CD4-positive, alpha-beta T cell treated with Interferon alpha-2 for 1 hour (primary cell): Measurements from ENCODE around the gene D2HGDH.
"Not testable (repeated sequence)": the region's sequence is repeated elsewhere in the genome, so short reads cannot be mapped to it uniquely, and the experiment has no call there.

Experiments used
- DNase-seq, 2 donors: peaks; one replicate each; pipeline ENCODE4 v3.0.0-alpha.2; 2020 to 2022

Gene D2HGDH

DNA sequence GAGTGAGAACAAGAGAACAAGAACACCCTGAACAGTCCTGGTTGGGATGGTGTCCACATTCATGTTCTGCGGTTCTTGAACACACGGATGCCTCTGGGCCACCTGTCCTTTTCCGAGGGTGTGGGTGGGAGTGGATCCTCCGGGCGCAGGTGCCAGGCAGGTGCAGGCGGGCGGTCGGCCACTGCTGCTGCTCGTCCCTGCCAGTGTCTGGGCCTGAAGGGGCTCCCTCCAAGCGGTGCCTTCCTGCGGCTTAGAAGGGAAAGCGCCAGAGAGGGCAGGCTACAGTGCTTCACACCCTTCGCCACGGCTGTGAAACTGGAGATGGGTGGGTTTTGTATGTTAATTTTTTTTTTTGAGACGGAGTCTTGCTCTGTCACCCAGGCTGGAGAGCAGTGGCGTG is 8.0 kb upstream of the D2HGDH start:
- no peak for DNase-seq

DNA sequence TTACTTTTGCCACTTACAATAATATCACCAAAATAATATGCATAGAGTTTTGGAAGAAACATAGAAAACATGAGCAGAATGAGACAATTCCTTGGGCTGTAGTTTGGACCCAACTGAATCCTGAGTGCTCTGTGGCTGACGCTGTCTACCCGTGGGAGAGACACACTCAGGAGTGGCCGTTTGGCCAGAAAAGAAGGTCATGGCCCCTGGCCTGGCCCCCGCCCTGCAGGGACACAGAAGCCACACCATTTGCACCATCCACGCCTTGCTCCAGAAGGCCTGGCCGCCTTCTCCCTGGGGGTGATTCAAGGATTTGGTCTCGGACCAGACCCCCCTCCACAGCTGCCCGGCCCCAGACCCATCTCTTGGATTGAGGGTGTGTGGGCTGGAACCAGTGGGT is 6.4 kb upstream of the D2HGDH start:
- no peak for DNase-seq

DNA sequence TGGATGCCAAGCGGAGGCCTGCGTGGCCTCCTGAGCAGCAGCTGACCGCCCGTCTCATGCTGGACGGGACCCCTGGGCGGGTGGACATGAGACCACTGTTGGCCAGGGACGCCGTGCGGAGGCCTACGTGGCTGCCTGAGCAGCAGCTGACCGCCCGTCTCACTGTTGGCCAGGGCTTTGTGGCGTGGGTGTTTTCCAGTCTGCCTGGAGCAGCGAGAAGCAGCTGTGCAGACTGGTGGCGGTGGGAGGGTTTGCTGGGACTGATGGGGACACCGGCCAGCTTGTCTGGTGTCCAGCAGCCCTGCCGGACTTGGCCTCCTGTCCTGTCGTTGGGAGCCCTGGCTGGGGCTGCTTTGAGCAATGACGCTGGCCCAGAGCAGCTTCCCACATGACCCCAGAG is 5.8 kb upstream of the D2HGDH start:
- DNase-seq: no peak

DNA sequence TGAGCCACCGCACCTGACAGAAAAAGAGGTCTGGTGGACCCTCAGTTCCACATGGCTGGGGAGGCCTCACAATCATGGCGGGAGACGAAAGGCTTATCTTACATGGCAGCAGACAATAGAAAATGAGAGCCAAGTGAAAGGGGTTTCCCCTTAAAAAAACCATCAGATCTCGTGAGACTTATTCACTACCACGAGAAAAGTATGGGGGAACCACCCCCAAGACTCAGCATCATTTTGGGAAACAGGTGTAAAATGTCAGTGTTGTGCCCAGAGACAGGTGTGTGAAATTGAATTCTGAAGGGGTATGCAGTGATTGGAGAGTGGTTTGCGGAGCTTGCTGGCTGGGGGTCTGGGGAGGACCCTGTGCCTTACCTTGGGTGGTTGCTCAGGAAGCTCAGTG is 4.6 kb upstream of the D2HGDH start:
- no peak for DNase-seq

DNA sequence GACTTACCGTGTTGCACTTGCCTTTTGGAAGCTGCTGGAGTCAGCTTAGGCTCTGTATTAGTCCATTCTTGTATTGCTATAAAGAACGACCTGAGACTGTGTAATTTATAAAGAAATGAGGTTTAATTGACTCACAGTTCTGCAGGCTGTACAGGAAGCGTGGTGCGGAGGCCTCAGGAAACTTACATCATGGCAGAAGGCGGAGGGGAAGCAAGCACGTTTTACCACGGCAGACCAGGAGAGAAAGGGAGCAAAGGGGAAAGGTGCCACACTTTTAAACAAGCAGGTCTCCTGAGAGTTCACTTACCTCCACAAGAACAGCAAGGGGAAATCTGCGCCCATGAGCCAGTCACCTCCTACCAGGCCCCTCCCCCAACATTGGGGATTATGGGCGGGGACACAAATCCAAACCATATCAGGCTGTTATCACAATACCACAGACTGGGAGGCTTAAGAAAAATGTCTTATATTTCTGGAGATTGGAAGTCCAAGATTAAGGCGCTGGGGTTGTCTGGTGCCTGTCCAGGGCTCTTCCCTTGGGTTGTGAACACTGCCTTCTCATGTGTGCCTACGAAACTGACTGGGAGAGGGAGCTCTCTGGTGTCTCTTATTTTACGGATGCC is 3.6 kb upstream of the D2HGDH start:
- no peak for DNase-seq

DNA sequence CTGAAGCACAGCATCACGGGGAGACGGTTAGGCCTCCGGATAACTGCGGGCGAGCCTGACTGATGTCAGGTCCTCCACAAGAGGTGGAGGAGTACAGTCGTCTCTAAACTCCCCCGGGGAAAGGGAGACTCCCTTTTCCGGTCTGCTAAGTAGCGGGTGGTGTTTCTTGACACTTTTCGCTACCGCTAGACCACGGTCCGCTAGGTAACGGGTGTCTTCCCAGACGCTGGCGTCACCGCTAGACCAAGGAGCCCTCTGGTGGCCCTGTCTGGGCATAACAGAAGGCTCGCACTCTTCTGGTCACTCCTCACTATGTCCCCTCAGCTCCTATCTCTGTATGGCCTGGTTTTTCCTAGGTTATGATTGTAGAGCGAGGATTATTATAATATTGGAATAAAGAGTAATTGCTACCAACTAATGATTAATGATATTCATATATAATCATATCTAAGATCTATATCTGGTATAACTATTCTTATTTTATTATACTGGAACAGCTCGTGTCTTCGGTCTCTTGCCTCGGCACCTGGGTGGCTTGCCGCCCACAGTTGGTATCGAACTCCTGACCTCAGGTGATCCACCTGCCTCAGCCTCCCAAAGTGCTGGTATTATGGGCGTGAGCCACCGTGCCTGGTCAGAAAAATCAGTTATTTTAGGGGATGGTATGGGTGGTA is 1.8 kb upstream of the D2HGDH start:
- DNase-seq: peak; percentile 43 to 64

DNA sequence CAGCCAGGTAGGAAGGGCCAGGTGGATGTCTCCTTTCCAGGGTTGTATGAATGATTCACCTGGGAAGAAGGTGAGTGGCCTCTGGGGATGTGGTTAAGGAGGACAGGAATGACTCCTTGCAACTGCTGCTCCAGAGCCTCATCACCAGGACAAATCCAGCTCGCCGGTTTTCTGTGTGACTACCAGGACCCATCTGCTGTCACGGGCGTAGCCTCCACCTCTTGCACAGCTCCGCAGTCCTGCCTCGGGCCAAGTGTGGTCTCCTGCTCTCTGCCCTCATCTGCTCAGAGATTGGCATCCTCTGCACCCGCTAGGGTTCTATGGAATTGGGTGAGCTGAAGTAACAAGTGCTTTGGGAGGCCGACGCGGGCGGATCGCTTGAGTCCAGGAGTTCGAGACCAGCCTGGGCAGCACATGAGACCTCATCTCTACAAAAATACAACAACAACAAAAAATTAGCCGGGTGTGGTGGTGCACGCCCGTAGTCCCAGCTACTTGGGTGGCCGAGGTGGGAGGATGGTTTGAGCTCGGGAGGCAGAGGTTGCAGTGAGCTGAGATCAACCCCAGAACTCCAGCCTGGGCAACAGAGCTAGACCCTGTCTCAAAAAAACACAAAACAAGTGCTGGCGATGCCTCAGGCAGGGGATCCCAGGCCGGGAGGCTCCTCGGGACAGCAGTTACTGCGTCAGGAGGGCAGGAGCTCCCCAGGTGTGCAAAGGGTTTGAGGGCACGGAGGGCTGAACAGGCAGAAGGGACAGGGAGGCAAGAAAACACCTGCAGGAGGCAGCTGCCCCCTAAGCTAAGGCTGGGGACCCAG is 831 bp upstream of the D2HGDH start:
- DNase-seq: no peak

DNA sequence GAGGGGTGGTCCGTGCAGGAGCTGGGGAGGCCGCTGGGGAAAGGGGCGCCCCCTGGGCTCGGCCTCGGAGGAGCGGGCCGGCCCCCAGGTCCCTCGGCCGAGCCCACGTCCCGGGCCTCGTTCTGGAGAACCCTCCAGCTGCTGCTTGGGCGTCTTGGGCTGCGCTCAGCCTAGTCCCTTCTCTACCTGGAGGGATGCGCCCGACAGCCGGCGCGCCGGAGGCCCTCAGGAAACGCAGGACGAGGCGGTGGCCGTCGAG is 293 bp upstream of the D2HGDH start:
- DNase-seq: no peak

DNA sequence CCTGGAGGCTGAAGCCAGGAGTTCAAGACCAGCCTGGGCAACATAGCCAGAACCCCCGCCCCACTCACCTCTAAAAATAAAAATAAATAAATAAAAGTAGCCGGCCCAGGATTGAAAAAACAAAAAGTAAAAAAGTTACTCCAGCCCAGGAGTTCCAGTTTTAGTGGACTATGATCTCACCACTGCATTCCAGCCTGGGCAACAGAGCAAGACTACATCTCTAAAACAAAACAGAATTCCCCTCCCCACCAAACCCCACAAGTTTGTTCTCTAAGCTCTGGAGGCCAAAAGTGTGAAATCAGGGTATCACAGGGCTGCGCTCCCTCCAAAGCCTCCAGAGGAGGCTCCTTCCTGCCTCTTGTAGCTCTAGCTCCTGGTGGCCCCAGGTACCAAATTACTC is 1.7 kb downstream of the D2HGDH start:
- no peak for DNase-seq

DNA sequence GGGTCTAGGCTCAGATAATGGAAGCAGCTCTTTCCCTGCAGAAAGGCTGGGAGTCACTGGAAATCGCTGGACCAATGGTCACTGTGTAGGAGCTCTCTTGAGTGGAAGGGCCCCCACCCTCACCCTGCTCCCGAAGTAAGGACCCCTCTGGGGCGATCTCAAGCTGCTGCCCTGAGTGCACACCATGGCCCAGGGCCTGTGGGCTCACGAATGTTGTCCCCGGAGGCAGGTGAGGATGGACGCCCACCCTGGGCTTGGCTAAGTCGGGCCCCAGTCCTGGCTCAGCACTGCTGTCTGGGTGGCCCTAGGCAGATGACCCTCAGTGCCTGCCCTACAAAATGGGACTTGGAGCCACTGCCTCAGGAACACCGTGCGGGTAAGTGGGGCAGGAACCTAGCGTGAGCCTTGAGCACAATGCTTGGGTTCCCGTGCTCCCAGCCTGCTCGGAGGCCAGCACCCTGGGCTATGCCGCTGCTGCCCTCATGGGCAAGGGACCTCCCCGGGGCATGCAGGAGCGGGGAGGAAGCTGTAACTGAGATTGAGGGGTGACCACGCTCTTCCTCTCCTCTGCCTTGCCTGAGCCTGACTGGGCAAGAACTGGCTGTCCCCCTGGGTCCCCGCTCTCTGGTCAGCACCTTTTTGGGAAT is 3.7 kb downstream of the D2HGDH start:
- DNase-seq: no peak

DNA sequence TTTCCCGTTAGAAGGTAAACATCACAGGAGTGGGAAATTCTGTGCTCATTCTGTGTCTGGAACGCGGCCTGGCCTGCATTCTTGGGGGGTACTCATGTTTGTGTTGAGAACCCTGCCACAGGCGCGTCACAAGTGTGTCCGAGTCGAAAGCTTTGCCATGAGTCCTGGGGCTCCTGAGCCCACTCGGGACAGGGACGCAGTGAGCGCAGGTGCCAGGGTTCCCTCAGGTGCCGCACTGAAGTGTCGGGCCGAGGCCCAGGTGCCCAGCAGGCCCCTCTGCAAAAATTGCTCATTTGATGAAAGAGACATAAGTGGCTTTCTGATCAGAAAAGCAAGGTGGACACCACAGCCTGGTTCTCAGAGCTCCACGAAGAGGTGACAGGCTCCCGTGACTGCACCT is 4.7 kb downstream of the D2HGDH start:
- no peak for DNase-seq

DNA sequence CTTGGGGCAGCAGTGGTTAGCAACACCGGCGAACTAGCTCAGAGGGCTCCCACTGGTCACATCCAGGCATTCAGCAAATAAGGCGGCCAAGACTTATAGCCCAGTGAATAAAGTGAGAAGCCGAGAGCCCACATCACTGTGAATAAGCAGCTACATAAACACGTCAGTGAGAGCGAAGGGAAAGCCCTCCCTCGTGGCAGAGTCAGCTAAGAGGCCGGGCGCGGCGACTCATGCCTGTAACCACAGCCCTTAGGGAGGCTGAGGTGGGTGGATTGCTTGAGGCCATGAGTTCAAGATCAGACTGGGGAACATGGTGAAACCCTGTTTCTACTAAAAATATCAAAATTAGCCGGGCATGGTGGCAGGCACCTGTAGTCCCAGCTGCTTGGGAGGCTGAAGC is 5.2 kb downstream of the D2HGDH start:
- no peak for DNase-seq

DNA sequence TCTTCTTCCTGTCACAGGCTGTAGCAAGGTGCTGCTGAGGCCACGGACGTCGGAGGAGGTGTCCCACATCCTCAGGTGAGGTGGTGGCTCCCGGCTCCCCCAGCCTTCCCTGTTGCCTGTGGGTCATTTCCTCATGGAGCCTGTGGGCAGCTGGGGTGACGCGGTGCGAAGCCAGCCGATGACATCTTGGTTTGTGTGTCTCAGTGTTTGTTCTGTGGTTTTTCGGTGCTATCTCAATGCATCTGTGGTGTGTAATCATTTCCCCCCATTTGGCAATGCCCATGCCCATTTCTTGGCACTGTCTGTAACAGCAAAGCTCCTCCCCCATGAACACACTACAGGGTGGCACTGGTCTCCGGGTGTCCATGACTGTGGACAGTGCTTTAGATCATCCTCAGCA is 6.6 kb downstream of the D2HGDH start:
- peak; percentile 44 to 64 for DNase-seq

DNA sequence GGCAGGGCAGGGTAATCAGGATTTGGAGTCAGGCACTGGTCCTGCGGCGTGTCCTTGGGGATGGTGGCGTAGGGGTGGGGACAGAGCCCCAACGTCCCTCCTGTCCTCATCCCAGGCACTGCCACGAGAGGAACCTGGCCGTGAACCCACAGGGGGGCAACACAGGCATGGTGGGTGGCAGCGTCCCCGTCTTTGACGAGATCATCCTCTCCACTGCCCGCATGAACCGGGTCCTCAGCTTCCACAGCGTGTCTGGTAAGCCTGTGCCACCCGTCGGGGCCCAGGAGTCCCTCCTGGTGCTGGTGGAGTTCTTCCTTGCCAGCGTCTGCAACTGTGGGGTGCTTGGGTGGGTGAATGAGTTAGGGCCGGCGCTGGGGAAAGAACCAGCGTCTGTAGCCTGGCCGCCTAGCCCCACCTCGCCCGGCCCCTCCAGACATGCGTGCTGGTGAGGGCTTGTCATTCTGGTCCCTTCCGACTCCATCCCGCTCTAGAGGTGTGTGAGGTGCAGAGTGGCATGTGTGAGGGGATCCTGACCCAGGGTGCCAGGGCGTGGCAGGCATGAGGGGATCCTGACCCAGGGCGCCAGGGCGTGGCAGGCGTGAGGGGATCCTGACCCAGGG is 8.0 kb downstream of the D2HGDH start:
- no peak for DNase-seq

DNA sequence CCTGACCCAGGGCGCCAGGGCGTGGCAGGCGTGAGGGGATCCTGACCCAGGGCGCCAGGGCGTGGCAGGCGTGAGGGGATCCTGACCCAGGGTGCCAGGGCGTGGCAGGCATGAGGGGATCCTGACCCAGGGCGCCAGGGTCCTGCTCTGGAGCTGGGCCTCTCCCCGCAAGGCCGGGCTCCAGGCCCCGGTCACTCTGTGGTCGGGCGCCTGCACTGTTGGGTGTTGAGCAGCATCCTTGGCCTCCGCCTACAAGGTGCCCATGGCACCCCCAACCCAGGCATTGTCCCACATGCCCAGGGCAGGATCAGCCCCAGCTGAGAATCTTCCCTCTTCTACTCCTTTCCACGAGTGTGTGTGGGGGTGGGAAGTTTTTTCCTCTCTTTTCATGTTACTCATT is 8.6 kb downstream of the D2HGDH start:
- DNase-seq: not testable (repeated sequence)

DNA sequence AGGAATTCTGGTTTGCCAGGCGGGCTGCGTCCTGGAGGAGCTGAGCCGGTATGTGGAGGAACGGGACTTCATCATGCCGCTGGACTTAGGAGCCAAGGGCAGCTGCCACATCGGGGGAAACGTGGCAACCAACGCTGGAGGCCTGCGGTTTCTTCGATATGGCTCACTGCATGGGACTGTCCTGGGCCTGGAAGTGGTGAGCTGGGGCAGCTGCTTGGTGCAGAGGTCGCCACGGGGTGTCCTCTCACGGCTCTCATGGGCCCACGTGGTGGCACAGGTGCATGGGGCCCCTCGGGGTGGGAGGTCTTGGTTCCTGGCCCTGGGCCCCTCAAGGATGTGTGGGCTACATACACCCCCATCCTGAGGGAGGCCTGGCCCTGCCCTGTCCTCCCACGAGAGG is 9.2 kb downstream of the D2HGDH start:
- no peak for DNase-seq

DNA sequence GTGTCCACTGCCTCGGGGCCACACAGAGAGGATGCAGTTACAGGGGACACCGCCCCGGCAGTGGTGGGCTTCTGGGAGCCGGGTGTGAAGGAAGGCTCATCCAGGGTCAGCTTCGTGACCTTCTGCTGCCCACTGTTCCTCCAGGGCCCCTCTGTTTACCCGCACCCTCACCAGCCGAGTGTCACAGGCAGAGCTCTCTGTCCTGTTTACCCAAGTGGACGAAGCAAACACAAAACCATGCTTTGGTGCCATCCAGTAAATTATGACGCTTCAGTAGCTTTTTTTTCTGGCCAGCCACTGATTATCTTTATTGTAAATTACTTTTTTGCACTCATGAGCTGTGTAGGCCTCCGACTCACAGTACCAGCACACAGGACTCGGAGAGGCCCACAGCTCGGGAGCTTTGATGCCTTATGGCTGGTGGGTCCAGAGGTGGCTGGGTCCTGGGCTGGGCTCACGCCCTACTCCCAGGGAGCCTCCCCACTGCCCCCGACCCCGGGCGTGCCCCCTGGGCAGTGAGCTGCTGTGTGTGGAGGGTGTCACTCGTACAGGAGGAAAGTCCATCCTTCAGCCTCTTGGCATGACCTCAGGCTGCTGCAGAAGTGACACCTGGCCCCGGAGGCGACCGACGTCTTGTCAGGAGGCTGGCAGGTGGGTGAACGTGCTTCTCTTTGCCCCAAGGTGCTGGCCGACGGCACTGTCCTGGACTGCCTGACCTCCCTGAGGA is 9.8 kb downstream of the D2HGDH start:
- DNase-seq: no peak

DNA sequence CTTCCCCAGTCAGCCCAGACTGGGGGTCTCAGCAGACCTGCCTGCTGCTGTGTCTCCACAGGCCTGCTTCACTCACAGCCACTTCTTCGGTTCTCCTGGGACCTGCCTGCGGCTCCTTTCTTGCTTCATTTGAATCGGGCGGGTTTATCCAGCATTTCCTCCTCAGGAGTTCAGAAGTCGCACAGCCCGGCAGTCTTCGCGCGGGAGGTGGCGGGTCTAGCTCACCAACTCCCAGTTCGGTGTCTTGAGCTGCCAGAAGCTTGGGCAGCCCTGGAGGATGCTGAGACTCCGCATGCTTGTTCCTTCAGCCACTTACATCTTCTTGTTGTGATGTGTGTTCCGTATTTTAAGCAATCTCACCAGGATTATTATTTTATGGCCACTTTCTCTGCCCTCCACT is 10.8 kb downstream of the D2HGDH start:
- DNase-seq: no peak

DNA sequence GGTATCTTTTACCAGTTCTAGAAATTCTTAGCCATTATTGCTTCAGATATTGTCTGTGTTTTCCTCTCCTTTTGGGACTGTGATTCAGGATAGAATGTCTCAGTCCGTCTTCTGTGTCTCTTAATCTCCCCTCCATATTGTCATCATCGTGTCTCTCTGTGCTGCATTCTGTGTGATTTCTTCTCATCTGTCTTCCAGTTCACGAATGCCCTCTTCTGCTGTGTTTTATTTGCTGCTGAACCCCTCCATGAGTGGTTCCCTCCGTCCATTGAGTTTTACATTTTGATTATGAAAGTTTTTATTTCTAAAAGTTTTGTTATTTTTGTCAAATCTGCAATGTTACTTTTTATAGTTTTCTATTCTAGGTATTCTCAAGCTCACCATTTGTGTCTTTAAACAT is 11.7 kb downstream of the D2HGDH start:
- no peak for DNase-seq

DNA sequence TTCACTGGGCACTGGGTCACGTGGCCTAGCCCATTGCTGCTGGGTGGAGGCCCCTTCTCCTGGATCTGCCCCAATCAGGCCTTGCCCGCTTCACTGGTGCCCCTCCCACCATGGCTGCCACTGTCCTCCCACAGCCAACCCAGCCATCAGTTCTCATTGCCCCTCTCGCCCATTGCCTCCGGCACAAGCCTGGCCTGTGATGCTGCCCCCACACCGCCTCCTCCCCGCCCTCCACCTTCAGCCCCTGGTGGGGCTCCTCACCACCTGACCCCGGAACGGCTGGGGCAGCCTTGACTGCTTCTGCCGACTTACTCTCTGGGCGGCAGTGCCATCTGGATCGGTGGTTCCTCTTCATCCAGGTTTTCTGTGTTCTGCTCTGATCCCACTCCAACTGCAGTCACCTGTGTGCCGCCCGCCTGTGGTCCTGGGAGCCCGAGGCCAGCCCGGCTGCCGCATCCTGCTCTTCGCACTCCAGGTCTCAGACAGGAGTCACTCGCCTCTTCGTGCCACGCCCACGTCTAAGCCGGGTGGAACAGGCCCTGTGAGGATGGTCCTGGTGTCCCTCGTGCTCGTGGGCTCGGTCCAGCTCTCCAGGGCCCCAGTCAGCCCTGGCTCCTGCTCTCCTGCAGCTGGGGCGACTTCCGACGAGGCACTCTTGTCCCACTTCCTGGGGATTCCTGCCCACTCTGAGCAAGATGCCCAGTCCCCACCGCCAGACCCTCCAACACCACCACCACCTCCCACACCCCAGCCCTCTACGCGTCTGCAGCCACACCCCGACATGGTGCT is 14.2 kb downstream of the D2HGDH start:
- DNase-seq: no peak

DNA sequence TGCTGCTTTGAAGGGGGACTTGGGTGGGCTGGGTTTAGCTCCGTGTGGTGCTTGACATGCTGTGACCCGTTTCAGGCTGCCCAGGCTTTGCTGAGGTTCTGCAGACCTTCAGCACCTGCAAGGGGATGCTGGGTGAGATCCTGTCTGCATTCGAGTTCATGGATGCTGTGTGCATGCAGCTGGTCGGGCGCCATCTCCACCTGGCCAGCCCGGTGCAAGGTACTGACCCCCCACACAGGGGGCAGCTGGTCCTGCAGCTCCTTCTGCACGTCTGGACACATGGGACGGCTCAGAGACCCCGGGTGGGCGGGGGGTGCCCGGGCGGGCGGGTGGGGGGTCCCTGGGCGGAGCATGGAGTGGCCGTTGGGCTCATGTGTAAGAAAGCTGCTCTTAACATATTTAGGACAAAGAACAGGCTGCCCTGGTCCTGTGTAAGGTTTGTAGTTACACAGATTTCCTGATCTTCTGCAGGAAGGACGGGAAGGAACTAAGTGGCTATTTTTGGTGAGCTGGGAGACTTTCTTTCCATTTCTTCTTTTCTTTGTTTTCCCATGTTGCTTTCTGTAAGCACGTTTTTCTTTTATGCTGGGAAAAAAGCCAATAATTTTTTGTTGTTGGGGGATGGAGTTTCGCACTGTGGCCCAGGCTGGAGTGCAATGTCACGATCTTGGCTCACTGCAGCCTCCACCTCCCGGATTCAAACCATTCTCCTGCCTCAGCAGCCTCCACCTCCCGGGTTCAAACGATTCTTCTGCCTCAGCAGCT is 15.8 kb downstream of the D2HGDH start:
- no peak for DNase-seq
